ENCODE measurements around the gene RIN1. TPM values are rescaled to one million over a fixed set of nuclear protein-coding genes. Genes with fewer than 3 reads are reported as not detected.

RIN1 gene
- total and polyA plus RNA-seq, 2 donors (not counting 3 experiments of a cell fraction or from before 2014, with no cell fraction given), result 4.4 to 10.2 TPM

DNA sequence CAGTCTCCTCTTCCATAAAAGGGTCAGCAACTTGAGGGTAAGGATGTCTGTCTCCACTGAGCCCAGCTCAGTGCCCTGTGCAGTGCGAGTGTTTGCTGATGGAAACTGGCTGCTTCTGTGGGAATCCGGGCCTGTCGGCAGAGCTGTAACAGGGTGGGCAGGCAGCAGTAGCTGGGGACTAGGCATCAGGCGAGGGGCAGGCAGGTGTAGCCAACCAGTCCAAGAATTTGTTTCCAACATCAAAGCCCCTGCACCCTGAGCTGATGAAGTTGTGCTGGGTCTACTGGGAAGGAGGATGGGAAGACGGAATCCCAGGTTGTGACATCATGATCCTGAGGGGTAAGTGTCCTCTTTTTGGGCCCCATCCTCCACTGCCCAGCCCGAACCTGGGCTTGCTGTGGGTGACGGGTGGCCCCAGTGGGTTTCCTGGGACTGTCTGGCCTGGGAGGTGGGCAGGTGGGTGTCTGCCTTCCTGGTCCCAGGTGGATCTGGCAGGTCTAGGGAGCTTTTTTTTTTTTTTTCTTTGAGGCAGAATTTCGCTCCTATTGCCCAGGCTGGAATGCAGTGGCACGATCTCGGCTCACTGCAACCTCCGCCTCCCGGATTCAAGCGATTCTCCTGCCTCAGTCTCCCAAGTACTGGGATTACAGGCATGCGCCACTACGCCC is 24.3 kb upstream of the RIN1 start:
- Histone ChIP-seq H3K4me2 (ENCODE audit: insufficient read depth, low read length) (no peak overlapping the region), H3K4me3 (replicated peaks in 1 of 3; ENCODE audit: insufficient read depth in 1 of 3, low read depth in 1 of 3, low read length in 3 of 3) (no peak overlapping the region), H4K20me1 (replicated peaks; ENCODE audit: control insufficient read depth, extremely low read depth, insufficient read depth, low read length) (no peaks in the 10 kb centered on the region), H3K9ac (replicated peaks; ENCODE audit: extremely low read depth, insufficient read depth, low read length) (no peak overlapping the region), H3K36me3 (ENCODE audit: control insufficient read depth in 2 of 2, extremely low read depth in 1 of 2, insufficient read depth in 2 of 2, low read length in 2 of 2) (no peaks in the 10 kb centered on the region), H2AFZ (ENCODE audit: low read depth, low read length) (no peak overlapping the region), H3K4me1 (ENCODE audit: control insufficient read depth, extremely low read depth, insufficient read depth, low read length) (no peaks in the 10 kb centered on the region), H3K27ac (ENCODE audit: insufficient read depth, low read depth, low read length) (no peak overlapping the region), H3K9me1 (replicated peaks; ENCODE audit: control insufficient read depth, extremely low read depth, insufficient read depth, low read length) (no peaks in the 10 kb centered on the region), H3K9me3 (replicated peaks; ENCODE audit: control insufficient read depth, insufficient read depth, low read length) (no peaks in the 10 kb centered on the region), H3K27me3 (ENCODE audit: control insufficient read depth in 2 of 2, insufficient read depth in 2 of 2, low read length in 2 of 2) (no peaks in the 10 kb centered on the region), H3K79me2 (ENCODE audit: control insufficient read depth, insufficient read depth, low read length) (no peaks in the 10 kb centered on the region)
- BruUV-seq (replicated peaks), result no TSS peak
- DNase-seq (ENCODE audit: low read depth, low spot score) (no peak), FAIRE-seq (no peak)
- ChIA-PET POLR2A (no interaction called here), CTCF (interaction anchor here (1.6 kb wide), 1 partner anchor 49 kb away, joined by 4 read pairs; no protein-coding TSS in a partner anchor)
- no peak for TF ChIP-seq MYC (IDR thresholded peaks at IDR 0.05; ENCODE audit: low read depth, low read length)
- no peak for TF ChIP-seq JUN (IDR thresholded peaks at IDR 0.05; ENCODE audit: borderline replicate concordance, insufficient read depth, insufficient read length, low read depth)
- TF ChIP-seq, protein P1, sequence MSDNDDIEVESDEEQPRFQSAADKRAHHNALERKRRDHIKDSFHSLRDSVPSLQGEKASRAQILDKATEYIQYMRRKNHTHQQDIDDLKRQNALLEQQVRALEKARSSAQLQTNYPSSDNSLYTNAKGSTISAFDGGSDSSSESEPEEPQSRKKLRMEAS (IDR thresholded peaks at IDR 0.05; ENCODE audit: insufficient read depth, insufficient read length), result no peak
- dilution Hi-C loops (cut with MboI; ENCODE audit: extremely low pct_ligation_motif_present, low sequenced_read_pairs) (no loop called here), intact Hi-C loops (cut with micrococcal nuclease) (no loop called here)

DNA sequence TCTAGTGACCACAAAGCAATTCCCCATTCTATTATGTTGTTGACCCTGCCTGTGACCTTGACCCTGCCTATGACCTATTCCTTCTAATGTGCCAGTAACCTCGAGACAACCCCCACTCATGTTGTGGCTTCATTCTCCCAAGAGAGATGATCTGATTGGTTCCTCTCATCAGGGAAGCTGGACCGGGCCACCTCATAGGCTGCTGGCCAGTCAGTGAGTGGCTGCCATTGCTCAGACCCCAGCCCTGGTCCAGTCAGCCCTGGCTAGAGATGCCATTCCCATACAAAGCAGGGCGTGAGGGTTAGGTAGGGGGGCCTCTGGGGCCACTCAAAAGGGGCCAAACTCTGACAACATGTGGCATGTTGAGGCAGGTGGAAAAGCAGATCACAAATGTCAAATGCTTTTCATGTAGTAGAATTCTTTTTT is 23.4 kb upstream of the RIN1 start:
- POLR2A ChIA-PET, result no interaction called here
- no TSS peak for BruUV-seq (replicated peaks)
- no peak overlapping the region for H3K4me3 ChIP-seq (replicated peaks in 1 of 3; ENCODE audit: insufficient read depth in 1 of 3, low read depth in 1 of 3, low read length in 3 of 3)

More for the DNA sequence above, 23.4 kb upstream of the RIN1 start:
- FAIRE-seq (no peak), DNase-seq (ENCODE audit: low read depth, low spot score) (no peak)
- no peak overlapping the region for H3K27ac ChIP-seq (ENCODE audit: insufficient read depth, low read depth, low read length)
- no peaks in the 10 kb centered on the region for H3K4me1 ChIP-seq (ENCODE audit: control insufficient read depth, extremely low read depth, insufficient read depth, low read length)
- intact Hi-C loops (cut with micrococcal nuclease) (no loop called here), dilution Hi-C loops (cut with MboI; ENCODE audit: extremely low pct_ligation_motif_present, low sequenced_read_pairs) (no loop called here)
- H3K9ac ChIP-seq (replicated peaks; ENCODE audit: extremely low read depth, insufficient read depth, low read length), result no peak overlapping the region
- H4K20me1 ChIP-seq (replicated peaks; ENCODE audit: control insufficient read depth, extremely low read depth, insufficient read depth, low read length), result no peaks in the 10 kb centered on the region
- no peaks in the 10 kb centered on the region for H3K27me3 ChIP-seq (ENCODE audit: control insufficient read depth in 2 of 2, insufficient read depth in 2 of 2, low read length in 2 of 2)
- H3K36me3 ChIP-seq (ENCODE audit: control insufficient read depth in 2 of 2, extremely low read depth in 1 of 2, insufficient read depth in 2 of 2, low read length in 2 of 2), result no peaks in the 10 kb centered on the region
- H2AFZ ChIP-seq (ENCODE audit: low read depth, low read length), result no peak overlapping the region
- CTCF ChIA-PET, result interaction anchor here (1.6 kb wide), 1 partner anchor 48 kb away, joined by 4 read pairs; no protein-coding TSS in a partner anchor
- no peaks in the 10 kb centered on the region for H3K79me2 ChIP-seq (ENCODE audit: control insufficient read depth, insufficient read depth, low read length)
- H3K9me3 ChIP-seq (replicated peaks; ENCODE audit: control insufficient read depth, insufficient read depth, low read length), result no peaks in the 10 kb centered on the region
- TF ChIP-seq CTCF (IDR thresholded peaks at IDR 0.05; ENCODE audit: extremely low read depth in 1 of 2, insufficient read depth in 1 of 2, low read depth in 1 of 2, low read length in 2 of 2), result no peak
- no peak for TF ChIP-seq POLR2AphosphoS5 (IDR thresholded peaks at IDR 0.05; ENCODE audit: insufficient read depth, low read depth, low read length)
- TF ChIP-seq, protein P1 (IDR thresholded peaks at IDR 0.05; ENCODE audit: insufficient read depth, insufficient read length), result no peak
- no peak for TF ChIP-seq MYC (IDR thresholded peaks at IDR 0.05; ENCODE audit: low read depth, low read length)
- no peak for TF ChIP-seq GATA2 (IDR thresholded peaks at IDR 0.05; ENCODE audit: insufficient read depth, insufficient read length, low read depth, low read length)
- TF ChIP-seq JUN (IDR thresholded peaks at IDR 0.05; ENCODE audit: borderline replicate concordance, insufficient read depth, insufficient read length, low read depth), result no peak
- TF ChIP-seq POLR2A (IDR thresholded peaks at IDR 0.05; ENCODE audit: low read depth, low read length), result no peak
- no peak for TF ChIP-seq FOS (IDR thresholded peaks at IDR 0.05; ENCODE audit: borderline replicate concordance, insufficient read depth, low read length)
- H3K4me2 ChIP-seq (ENCODE audit: insufficient read depth, low read length), result no peak overlapping the region
- H3K9me1 ChIP-seq (replicated peaks; ENCODE audit: control insufficient read depth, extremely low read depth, insufficient read depth, low read length), result no peaks in the 10 kb centered on the region

Data from endothelial cell of umbilical vein (primary cell).